ENCODE data around the gene HIPK3. TPM values are rescaled to one million over a fixed set of nuclear protein-coding genes. Genes with fewer than 3 reads are reported as not detected.

The HIPK3 gene
- total RNA-seq, 1 donor from 2014 or later, result 83.0 TPM

DNA sequence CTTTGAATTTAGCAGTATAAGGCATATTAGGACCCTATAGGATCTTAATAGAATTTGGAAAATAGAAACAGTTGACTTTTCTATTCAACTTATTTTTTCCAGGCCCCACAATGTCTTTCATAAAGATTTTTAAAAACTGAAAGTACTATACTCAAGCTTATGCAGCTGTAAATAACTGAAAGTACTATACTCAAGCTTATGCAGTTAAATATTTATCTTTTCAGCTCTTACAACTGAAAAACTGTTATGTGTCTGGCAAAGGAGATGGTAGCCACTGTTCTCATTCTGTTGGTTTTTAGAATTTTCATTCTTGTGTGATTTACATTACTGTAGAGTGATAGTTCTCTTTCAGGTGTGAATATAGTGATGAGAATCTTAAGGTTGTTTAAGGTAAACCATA lies 16.5 kb downstream of the HIPK3 start:
- no peaks in the 10 kb centered on the region for H3K9me3 Mint-ChIP-seq (ENCODE audit: low read depth)
- DNase-seq (ENCODE audit: low spot score), result no peak
- TF ChIP-seq, protein P1, sequence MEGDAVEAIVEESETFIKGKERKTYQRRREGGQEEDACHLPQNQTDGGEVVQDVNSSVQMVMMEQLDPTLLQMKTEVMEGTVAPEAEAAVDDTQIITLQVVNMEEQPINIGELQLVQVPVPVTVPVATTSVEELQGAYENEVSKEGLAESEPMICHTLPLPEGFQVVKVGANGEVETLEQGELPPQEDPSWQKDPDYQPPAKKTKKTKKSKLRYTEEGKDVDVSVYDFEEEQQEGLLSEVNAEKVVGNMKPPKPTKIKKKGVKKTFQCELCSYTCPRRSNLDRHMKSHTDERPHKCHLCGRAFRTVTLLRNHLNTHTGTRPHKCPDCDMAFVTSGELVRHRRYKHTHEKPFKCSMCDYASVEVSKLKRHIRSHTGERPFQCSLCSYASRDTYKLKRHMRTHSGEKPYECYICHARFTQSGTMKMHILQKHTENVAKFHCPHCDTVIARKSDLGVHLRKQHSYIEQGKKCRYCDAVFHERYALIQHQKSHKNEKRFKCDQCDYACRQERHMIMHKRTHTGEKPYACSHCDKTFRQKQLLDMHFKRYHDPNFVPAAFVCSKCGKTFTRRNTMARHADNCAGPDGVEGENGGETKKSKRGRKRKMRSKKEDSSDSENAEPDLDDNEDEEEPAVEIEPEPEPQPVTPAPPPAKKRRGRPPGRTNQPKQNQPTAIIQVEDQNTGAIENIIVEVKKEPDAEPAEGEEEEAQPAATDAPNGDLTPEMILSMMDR (IDR thresholded peaks at IDR 0.05), result no peak
- H3K4me3 Mint-ChIP-seq (ENCODE audit: unreplicated experiment), result no peak overlapping the region
- H3K27me3 Mint-ChIP-seq (ENCODE audit: low read depth), result no peaks in the 10 kb centered on the region
- H3K36me3 Mint-ChIP-seq (ENCODE audit: low read depth), result no peaks in the 10 kb centered on the region
- H3K27ac Mint-ChIP-seq (ENCODE audit: unreplicated experiment), result no peak overlapping the region
- peaks cover 56% of the 10 kb centered on the region for H3K4me1 Mint-ChIP-seq (ENCODE audit: low read depth)

DNA sequence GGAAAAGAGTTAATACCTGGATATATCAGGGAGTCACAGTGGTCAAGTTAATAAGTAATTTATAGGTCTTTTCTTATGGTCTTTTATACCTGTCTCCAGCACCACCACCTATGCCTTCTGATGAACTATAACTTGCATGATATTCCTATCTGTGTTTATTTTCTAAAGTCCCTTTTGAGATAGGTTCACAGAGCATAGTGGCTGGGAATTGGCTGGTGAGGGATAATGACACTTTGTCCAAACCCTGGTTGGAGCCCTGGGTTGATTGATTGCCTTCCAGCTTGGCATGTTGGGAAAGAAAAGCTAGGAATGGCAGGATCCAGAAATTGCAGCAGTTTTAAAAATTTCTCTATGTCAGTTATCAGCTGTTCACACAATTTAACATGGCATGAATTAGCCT lies 23.2 kb downstream of the HIPK3 start:
- DNase-seq (ENCODE audit: low spot score), result no peak
- no peak overlapping the region for H3K4me3 Mint-ChIP-seq (ENCODE audit: unreplicated experiment)
- peaks cover 39% of the 10 kb centered on the region for H3K4me1 Mint-ChIP-seq (ENCODE audit: low read depth)
- no peaks in the 10 kb centered on the region for H3K9me3 Mint-ChIP-seq (ENCODE audit: low read depth)
- no peaks in the 10 kb centered on the region for H3K27me3 Mint-ChIP-seq (ENCODE audit: low read depth)
- no peak overlapping the region for H3K27ac Mint-ChIP-seq (ENCODE audit: unreplicated experiment)
- H3K36me3 Mint-ChIP-seq (ENCODE audit: low read depth), result no peaks in the 10 kb centered on the region
- TF ChIP-seq, protein P1 (IDR thresholded peaks at IDR 0.05), result no peak

DNA sequence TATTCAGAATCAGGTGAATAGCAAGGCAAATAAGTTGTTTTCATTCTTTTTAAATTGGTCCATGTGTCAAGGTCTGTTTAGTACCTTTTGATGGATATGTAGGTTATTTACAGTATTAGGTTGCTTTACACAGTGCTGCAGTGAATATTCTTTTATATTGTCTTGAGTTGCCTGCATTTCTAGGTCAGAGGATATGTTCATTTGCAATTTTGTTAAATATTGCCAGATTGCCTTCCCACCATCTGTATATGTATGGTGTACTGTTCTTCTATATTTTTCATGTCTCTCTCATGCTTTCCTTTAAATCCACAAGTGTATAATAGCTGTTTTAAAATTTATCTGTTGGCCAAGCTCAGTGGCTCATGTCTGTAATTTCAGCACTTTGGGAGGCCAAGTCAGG lies 24.6 kb downstream of the HIPK3 start:
- no peaks in the 10 kb centered on the region for H3K9me3 Mint-ChIP-seq (ENCODE audit: low read depth)
- no peak overlapping the region for H3K27ac Mint-ChIP-seq (ENCODE audit: unreplicated experiment)
- H3K4me1 Mint-ChIP-seq (ENCODE audit: low read depth), result peaks cover 31% of the 10 kb centered on the region
- no peak for DNase-seq (ENCODE audit: low spot score)
- H3K36me3 Mint-ChIP-seq (ENCODE audit: low read depth), result no peaks in the 10 kb centered on the region
- TF ChIP-seq, protein P1 (IDR thresholded peaks at IDR 0.05), result no peak
- H3K27me3 Mint-ChIP-seq (ENCODE audit: low read depth), result no peaks in the 10 kb centered on the region
- no peak overlapping the region for H3K4me3 Mint-ChIP-seq (ENCODE audit: unreplicated experiment)

DNA sequence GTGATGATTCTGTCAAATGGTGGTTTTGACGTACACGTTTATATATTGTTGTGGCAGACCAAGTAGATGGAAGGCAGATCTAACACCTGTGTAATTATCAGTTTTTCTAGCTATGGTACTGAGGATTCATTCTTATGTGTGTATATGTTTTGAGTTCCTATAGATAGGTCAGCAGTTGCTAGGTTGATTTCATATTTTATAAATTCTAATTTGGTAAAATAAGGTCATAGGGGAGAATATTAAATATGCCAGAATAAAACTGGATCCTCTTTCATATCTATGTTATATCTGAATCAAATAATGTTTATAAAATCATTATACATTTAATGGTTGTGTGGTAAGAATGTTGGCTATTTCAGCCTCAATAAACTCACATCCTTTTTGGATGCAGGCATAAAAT lies 27.6 kb downstream of the HIPK3 start:
- Mint-ChIP-seq H3K4me1 (ENCODE audit: low read depth) (peaks cover 19% of the 10 kb centered on the region), H3K9me3 (ENCODE audit: low read depth) (no peaks in the 10 kb centered on the region), H3K36me3 (ENCODE audit: low read depth) (peaks cover 2% of the 10 kb centered on the region), H3K27me3 (ENCODE audit: low read depth) (no peaks in the 10 kb centered on the region), H3K27ac (ENCODE audit: unreplicated experiment) (no peak overlapping the region), H3K4me3 (ENCODE audit: unreplicated experiment) (no peak overlapping the region)
- DNase-seq (ENCODE audit: low spot score), result no peak
- TF ChIP-seq, protein P1 (IDR thresholded peaks at IDR 0.05), result no peak

DNA sequence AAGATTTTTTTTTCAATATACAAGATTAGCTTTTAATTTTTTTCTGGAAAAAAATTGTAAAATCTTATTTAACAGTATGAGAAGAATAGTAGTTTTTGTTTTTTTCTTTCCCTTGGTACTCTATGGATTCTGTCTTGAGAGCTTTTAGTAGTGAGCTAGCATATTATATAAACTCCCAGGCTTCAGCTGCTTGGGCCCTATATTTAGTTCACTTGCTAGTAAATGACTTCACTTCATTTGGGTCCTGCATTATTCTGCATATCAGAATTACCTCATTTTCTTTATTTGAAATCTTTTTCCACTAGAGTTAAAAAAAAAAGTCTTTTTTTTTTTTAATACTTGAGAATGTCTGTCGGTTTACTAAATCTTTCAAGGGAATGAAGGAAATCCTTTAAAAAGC lies 33.1 kb downstream of the HIPK3 start:
- Mint-ChIP-seq H3K27ac (ENCODE audit: unreplicated experiment) (no peak overlapping the region), H3K4me3 (ENCODE audit: unreplicated experiment) (no peak overlapping the region), H3K27me3 (ENCODE audit: low read depth) (no peaks in the 10 kb centered on the region), H3K4me1 (ENCODE audit: low read depth) (peaks cover 9% of the 10 kb centered on the region), H3K36me3 (ENCODE audit: low read depth) (peaks cover 4% of the 10 kb centered on the region), H3K9me3 (ENCODE audit: low read depth) (no peaks in the 10 kb centered on the region)
- TF ChIP-seq, protein P1 (IDR thresholded peaks at IDR 0.05), result no peak
- DNase-seq (ENCODE audit: low spot score), result no peak
